GM21528 (cell line): ENCODE measurements around the gene SH2D1A.
"Not testable (repeated sequence)": the region's sequence is repeated elsewhere in the genome, so short reads cannot be mapped to it uniquely, and the experiment has no call there.

ENCODE experiments used
- ATAC-seq: cut with Tn5 transposase; IDR thresholded peaks from one replicate; pipeline ENCODE4 v1.9.1; 2021; ENCODE audit warnings: mild to moderate bottlenecking, moderate library complexity; ENCODE audit not compliant: unreplicated experiment, low FRiP score

The SH2D1A gene

DNA sequence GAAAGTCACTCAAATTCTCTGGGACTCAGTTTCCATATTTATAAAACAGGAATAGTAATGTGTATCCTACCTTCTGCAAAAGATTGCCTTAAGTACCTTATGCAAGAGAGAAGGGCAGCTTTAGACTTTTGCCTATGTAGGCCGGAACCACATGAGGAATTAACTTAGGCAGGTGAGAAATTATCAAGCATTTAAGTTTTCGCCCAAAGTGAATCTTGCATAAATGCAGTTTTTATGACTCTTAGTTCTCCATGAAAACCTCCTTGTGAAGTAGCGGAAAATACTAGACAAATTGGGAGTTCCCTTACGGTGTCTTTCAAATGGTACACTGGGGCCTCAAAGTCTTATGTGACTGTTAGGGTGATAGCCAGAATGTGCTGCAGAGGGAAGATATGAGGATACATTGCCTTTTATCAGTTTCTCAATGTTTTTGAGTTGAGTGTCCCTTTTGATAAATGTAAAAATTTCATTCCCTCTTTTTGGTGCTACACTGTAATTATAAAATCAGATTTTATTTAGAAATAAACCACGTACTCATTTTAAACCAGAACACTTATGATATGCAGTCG, 2.6 kb downstream of the SH2D1A start:
- no peak for ATAC-seq

DNA sequence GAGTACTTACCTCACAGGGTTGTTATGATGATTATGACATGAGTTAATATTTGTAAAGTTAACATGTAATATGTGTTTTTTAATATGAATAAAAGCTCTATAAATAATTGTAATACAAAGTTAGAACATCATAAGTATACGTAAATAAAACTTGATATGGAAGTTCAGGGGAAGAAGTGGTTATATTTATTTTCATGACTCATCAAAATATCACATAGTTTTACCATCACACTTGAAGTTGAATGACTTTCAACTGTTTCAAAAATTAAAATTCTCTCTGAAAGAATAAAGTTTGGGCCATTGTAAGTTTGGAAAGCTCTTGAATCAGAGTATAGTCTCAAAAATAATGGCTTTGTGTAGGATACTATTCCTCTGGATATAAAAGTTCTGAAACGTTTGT, 8.3 kb downstream of the SH2D1A start:
- no peak for ATAC-seq

GRCh38 chrX:124358800-124359383, 12.5 kb downstream of the SH2D1A start:
- ATAC-seq, result no peak

- no peak for ATAC-seq
Observed at GRCh38 chrX:124362072-124362471, 15.7 kb downstream of the SH2D1A start.

DNA sequence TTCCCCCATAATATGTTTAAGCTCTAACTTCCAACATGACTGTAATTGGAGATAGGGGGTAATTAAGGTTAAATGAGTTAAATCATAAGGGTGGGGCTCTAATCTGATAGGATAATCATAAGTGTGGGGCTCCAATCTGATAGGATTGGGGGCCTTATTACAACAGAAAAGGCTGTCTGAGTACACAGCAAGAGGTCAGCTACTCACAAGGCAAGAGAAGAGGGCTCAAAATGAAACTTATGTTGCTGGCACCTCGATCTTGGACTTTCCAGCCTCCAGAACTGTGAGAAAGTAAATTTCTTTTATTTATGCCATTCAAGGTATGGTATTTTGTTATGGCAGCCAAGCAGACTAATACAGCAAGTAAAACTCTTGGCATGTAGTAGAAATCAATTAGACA, 16.4 kb downstream of the SH2D1A start:
- no peak for ATAC-seq

DNA sequence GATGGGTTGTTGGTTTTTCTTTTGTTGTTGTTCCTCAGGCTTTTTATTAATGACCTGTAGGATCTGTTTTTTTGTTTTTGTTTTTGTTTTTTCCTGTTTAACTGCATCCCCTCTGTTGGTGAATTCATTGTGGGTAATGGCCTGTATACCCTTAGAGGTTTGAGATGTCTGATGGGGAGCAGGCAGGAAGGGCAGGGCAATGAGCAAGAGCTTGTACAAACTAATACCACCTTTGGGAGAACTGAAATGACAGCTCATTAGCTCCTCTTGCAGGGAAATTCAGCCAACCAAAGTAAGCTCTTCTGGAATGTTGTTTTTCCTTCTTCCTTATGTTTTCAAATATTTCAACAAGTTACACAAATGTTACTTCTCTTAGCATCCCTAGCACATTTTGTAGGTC, 23.4 kb downstream of the SH2D1A start:
- no peak for ATAC-seq

DNA sequence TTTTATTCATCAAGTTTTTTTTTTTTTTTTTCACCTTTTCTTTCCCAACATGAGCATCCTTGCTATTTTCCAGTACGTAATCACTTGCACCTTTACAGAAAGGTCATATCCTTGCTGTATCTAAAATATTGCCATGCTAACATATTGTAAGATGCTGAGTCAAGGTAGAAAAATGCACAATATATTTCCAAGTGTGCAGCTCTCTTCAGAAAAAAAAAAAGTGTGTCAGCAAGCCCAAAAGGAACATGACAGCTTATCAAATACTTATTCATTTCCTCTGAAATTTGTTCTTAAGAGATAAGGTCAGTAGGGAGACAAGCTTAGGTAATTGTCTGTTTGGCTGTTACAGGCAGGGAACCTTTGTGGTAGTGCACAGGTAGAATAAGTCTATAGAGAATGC, 27.0 kb downstream of the SH2D1A start:
- no peak for ATAC-seq

DNA sequence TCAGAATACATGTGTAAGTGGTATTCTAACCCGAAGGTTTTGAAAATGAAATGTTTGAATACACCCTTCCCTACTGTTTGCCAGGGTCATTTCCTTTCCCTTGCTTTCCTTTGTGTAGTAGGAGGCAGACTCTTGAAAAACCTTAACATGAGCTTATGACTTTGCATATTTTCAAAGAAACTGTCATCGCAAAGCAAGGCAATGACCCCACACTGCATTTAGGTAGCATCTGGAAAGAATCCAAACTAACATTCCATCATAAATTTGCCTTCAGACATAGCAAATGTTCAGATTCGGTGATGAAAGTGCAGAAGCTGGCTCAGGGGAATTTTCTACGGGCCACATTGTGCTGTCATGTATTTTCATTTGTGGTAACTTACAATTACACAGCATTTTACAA, 32.3 kb downstream of the SH2D1A start:
- no peak for ATAC-seq

DNA sequence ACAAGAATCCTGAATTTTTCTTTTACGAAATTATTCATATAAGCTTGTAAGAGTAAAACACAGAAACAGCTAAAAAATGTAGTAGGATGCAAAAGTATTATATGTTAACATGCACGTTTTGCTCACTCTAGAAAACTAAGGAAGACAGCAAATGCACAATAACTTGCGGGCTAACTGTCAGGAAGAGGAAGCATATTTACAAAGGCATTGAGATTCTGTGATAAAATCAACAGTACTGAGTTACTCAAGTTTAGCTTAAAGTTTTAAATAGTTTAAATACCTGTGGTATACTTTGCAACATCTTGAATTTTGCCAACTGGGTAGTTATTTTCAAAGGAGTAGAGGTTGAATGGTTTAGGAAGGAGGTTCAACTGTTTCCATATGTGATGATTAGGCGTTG, 37.0 kb downstream of the SH2D1A start:
- no peak for ATAC-seq

DNA sequence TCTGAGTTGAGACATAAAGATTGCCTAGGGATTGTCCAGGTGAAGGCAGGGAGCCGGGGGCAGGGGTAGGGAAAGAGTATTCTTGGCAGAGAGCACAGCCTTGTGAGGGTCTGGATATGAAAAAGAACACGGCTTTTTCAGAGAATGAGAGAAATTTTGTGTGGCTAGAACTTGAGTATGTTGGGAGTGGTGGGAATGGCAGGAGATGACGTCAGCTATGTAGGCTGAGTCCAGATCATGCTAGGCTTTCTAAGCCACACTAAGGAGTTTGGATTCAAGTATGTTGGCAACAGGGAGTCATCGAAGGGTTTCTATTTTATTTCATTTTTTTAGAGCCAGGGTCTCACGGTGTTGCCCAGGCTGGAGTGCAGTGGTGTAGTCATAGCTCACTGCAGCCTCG, 40.0 kb downstream of the SH2D1A start:
- no peak for ATAC-seq

GRCh38 chrX:124388562-124388961, 42.2 kb downstream of the SH2D1A start:
- ATAC-seq, result peak; percentile 60

DNA sequence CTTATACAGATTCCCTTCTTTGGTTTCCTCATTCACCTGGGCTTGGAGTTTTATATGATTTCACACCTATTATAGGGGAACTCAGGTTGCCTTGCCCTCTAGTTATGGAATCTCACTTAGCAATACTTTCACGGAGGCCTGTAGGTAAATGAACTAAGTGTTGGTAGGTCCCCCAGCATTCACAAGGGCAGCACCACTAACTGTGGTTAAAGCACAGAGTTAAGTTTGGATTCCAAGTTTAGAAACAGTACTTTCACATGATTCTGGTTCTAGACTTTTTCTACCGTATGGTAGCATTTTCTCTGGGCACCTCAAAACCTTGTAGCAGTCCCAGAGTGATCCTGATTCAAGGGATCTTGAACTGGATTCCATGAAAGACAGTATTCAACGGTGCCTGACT, 46.4 kb downstream of the SH2D1A start:
- ATAC-seq, result no peak

DNA sequence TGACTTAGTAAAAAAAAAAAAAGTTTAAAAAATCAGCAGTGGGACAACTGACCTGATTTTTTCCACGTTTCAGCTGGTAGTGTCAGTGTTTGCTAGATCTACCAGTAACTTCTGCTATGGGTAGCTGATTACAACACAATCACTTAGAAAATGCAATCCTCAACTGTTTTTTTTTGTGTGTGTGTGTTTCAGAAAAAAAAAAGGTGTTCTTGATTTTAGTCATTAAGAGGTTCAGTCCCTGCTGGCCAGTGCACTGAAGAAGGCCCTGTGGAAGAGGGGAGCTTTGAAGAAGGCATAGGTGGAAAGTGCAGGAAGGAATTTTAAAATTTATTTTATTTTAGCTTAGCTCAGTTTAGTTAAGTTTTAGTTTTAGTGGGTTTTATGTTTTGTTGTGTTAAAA, 46.9 kb downstream of the SH2D1A start:
- no peak for ATAC-seq

DNA sequence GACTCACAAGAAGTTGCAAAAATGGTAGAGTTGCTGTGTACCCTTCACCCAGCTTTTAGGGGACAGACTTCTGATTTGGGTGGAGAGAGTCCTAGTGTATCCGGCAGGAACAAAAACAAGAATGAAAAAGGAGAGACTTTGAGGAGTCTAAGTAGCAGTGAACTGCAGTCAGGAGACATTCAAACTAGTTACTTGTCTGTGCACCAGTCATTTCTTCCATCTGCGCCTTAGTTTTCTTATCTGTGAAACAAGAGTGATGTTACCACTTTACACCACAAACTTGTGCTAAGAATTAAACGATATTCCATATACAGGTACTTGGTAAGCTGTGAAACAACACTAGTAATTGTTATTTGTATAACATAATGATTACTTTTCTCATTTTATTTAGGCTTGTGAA, 47.3 kb downstream of the SH2D1A start:
- no peak for ATAC-seq

GRCh38 chrX:124395145-124395880, 49.0 kb downstream of the SH2D1A start:
- peak; percentile 73 for ATAC-seq

GRCh38 chrX:124401696-124402095, 55.3 kb downstream of the SH2D1A start:
- ATAC-seq, result no peak

- no peak for ATAC-seq
Observed at GRCh38 chrX:124405868-124406267, 59.5 kb downstream of the SH2D1A start.

DNA sequence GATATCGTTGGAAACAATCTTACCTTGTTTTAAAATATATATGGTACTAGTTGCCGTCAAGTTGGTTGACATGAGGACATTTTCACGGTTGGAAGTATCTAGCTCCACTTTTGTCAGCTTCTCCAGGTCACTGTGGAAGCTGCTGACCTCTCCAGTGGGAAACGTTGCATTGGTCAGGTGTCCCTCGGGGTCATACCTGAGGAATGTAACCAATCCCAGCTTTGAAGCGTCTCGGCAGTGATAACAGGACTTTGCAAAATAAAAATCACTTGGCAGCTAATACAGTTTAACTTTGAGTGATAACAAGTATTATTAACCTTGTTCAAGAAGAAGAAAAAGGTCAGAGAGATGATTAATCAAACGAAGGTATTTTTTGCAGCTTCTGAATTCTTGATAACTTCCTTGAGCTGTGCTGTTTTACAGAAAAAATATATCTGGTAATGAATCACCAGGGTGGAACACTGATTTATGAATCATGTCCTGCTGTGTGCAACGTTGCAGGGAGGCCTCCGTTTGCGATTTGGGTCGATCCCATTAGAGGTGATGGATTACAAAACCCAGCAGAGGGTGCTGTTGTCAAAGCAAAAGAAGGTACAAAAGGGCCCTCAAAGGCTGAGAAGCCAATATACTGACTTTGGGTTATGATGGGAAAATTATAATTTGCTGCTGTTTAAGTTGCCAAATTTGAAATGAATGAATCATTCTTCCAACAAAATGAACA, 60.1 kb downstream of the SH2D1A start:
- no peak for ATAC-seq

GRCh38 chrX:124407226-124407625, 60.9 kb downstream of the SH2D1A start:
- no peak for ATAC-seq

- not testable (repeated sequence) for ATAC-seq
Observed at GRCh38 chrX:124408380-124408779, 62.0 kb downstream of the SH2D1A start.

DNA sequence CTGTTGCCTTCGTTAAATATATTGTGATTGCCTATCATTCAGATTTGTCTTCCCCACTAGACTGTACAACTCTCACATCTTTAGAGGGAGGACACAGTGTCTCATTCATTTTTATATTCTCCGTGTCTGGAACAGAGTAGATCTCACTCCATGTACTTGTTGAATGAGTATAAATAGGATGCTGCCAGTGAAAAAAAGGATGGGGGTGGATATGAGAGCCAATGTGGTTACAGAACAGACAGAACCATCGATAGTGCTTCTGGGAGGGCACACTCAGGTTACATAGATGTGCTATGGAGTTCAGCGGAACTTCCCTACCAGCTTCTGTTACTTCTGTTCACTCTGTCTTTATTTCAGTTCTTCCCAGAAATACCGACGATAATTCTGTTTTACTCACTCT, 66.9 kb downstream of the SH2D1A start:
- no peak for ATAC-seq
